Ramos (cell line): Measurements from ENCODE around the gene RRP12.
"Not testable (repeated sequence)": the region's sequence is repeated elsewhere in the genome, so short reads cannot be mapped to it uniquely, and the experiment has no call there.

Experiments used
- in situ Hi-C: fragments of 300-500 bp; cut with MboI; formaldehyde crosslinking; loops from one replicate; pipeline ENCODE4 v1.14.3; 2022; ENCODE audit warnings: low sequenced_read_pairs; ENCODE audit not compliant: unreplicated experiment

RRP12 gene

DNA sequence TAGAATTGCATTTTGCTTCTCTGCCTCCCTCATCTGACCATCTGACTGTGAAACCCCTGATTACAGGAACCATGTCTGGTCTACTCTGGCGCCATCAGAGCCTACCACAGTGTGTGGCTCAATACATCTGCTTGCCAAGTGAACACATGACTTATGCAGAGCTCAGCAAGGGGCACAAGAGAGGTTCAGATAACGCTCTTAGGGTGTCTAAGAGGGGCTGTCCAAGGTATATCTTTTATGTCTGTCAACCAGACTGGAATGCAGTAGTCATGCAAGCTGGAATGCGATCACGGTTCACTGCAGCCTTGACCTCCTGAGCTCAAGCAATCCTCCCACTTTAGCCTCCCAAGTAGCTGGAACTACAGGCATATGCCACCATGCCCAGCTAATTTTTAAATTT is 10.3 kb upstream of the RRP12 start:
- in situ Hi-C loops, result no loop called here

DNA sequence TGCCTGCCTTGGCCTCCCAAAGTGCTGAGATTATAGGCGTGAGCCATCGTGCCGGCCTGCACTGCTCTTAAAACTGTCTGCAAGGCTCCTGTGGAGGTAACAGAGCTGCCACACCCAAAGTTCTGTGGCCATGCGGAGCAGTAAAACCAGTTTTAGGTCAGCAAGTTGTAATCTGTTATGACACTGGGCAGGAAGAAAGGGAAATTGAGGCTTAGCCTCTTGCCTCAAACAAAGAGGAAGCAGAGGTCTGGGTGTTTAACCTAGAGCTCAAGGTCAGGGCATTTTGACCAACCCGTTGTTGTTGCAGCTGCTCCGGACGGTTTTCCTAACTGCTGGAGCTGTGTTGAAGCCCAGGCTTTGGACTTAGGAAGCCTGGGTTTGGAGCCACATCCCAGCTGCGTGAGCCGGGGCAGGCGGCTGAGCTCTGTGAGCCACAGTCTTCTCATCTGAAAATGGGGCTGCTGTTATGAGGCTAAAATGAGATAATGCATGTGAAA is 7.4 kb upstream of the RRP12 start:
- in situ Hi-C loops, result no loop called here

GRCh38 chr10:97407952-97408248 is 6.8 kb upstream of the RRP12 start:
- in situ Hi-C loops, result no loop called here

GRCh38 chr10:97407211-97407951 is 6.2 kb upstream of the RRP12 start:
- in situ Hi-C loops, result no loop called here

GRCh38 chr10:97406483-97406882 is 5.3 kb upstream of the RRP12 start:
- in situ Hi-C loops, result not testable (repeated sequence)

GRCh38 chr10:97406064-97406463 is 4.9 kb upstream of the RRP12 start:
- in situ Hi-C loops, result no loop called here

- in situ Hi-C loops, result no loop called here
These were observed 2.9 kb upstream of the RRP12 start for GRCh38 chr10:97404044-97404443.

DNA sequence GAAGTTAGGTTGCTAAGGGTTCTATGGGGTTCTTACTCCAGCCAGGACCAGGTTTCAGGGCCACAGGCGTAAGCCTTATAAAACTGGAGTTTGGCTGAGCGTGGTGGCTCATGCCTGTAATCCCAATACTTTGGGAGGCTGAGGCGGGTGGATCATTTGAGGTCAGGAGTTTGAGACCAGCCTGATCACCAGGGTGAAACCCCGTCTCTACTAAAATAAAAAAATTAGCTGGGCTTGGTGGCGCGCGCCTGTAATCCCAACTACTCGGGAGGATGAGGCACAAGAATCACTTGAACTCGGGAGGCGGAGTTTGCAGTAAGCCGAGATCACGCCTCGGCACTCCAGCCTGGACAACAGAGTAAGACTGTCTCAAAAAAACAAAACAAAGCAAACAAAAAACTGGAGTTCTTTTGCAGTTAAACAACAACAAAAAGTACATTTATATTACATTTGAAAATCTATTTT is 347 bp upstream of the RRP12 start:
- in situ Hi-C loops, result no loop called here

GRCh38 chr10:97399843-97400545 is 1.1 kb downstream of the RRP12 start:
- in situ Hi-C loops, result no loop called here

- in situ Hi-C loops, result no loop called here
These were observed 5.1 kb downstream of the RRP12 start for GRCh38 chr10:97396056-97396455.

- in situ Hi-C loops, result no loop called here
These were observed 8.0 kb downstream of the RRP12 start for GRCh38 chr10:97393034-97393573.

DNA sequence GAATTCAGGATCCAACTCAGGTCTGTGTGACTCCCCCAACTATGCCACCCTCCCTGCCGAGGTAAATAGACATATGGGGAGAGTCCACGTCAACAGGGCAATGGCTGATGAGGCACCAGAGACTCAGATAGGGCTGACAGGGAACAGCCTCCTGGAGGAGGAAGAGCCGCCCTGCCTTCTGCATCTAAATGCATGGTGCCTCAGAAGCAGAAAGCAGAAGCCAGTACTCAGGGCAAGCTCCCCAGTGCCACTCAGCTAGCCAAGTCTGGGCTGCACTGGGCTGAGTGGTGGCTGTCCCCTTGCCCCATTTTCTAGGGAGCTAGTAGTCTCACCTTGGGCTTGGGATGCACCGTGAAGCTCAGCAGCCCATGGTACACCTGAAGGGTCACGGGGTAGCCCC is 11.0 kb downstream of the RRP12 start:
- in situ Hi-C loops, result no loop called here

- in situ Hi-C loops, result no loop called here
These were observed 13.0 kb downstream of the RRP12 start for GRCh38 chr10:97388152-97388551.

- in situ Hi-C loops, result no loop called here
These were observed 15.6 kb downstream of the RRP12 start for GRCh38 chr10:97385565-97385964.

DNA sequence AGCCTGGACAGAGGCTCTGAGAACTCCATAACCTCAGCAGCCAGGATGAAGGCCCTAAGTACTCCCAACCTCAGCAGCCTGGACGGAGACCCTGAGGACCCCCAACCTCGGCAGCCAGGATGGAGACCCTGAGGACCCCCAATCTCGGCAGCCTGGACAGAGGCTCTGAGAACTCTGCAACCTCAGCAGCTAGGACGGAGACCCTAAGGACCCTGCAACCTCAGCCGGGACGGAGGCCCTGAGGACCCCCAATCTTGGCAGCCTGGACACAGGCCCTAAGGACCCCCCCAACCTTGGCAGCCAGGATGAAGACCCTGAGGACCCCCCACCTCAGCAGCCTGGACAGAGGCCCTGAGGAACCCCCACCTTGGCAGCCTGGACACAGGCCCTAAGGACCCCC is 16.5 kb downstream of the RRP12 start:
- in situ Hi-C loops, result no loop called here

DNA sequence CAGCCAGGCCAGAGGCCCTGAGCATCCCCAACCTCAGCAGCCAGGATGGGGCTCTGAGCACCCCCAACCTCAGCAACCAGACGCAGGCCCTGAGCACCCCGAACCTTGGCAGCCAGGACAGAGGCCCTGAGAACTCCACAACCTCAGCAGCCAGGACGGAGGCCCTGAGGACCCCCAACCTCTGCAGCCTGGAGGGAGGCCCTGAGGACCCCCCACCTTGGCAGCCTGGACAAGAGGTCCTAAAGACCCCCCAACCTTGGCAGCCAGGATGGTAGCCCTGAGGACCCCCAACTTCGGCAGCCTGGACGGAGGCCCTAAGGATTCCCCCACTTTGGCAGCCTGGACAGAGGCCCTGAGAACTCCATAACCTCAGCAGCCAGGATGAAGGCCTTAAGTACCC is 17.0 kb downstream of the RRP12 start:
- in situ Hi-C loops, result no loop called here

- in situ Hi-C loops, result no loop called here
These were observed 18.0 kb downstream of the RRP12 start for GRCh38 chr10:97383159-97383558.

DNA sequence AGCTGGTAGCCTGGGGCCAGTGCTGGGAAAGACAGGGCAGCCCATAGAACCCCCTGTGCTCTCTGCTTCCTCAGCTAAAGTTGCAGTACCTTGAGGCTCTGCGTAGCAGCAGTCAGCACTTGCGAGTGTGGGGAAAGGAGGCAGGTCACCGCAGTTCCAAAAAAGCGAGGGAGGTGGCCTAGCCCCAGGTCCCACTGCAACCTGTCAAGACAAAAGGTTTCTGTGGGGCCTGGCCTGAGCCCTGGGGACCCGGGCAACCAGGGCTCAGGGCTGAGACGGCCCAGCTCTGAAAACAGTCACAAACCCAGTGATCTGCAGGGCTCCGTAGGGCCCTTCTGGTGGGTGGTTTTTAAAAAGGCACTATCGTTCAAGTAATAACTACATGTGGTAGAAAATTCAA is 19.5 kb downstream of the RRP12 start:
- in situ Hi-C loops, result no loop called here

DNA sequence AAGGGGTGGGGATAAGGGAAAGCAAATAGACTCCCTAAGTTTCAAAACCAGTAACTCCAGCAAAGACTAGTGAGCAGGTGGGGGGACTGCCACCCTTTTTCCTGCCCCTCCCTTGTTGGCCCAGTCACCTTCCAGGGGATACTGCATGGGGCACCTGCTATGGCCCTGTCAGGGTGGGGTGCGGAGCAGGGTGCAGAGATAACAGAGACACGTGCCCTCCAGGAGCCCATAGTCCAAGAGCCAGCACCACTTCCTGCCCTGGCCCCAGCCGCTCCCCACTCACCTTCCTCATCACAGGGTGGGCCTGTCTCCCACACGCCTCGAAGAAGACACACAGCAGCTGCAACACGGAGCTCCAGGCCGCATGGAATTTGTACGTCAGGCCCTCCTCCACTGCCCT is 20.6 kb downstream of the RRP12 start:
- in situ Hi-C loops, result no loop called here

GRCh38 chr10:97378933-97379921 is 21.9 kb downstream of the RRP12 start:
- in situ Hi-C loops, result no loop called here
